Activated T-helper 2 cell treated with anti-CD3 and anti-CD28 coated beads, Interferon-gamma antibody, Interleukin-2, Interleukin-4, amounts not matched to agents 10 μg/mL and 5 μg/mL and 100 μg/mL, durations not matched to agents 14 hours and 24 hours and 36 hours (primary cell): ENCODE data around the gene DPEP1. TPM values are rescaled to one million over a fixed set of nuclear protein-coding genes. Genes with fewer than 3 reads are reported as not detected.
"Not testable (repeated sequence)": the region's sequence is repeated elsewhere in the genome, so short reads cannot be mapped to it uniquely, and the experiment has no call there.

Experiments
- DNase-seq: peaks from one replicate; pipeline ENCODE4 v3.0.0; 2021; ENCODE audit warnings: low spot score
- H3K27ac Mint-ChIP-seq: one replicate; pipeline ENCODE4 v1.8.0; 2021; ENCODE audit warnings: mixed read lengths
- H3K27me3 Mint-ChIP-seq: one replicate; pipeline ENCODE4 v1.8.0; 2021; ENCODE audit warnings: low read depth, mixed read lengths
- H3K36me3 Mint-ChIP-seq: one replicate; pipeline ENCODE4 v1.8.0; 2021; ENCODE audit warnings: low read depth, mixed read lengths
- H3K4me1 Mint-ChIP-seq: one replicate; pipeline ENCODE4 v1.8.0; 2021; ENCODE audit warnings: low read depth, mixed read lengths
- H3K4me3 Mint-ChIP-seq: one replicate; pipeline ENCODE4 v1.8.0; 2021; ENCODE audit warnings: low read depth, mild to moderate bottlenecking, moderate library complexity, mixed read lengths
- H3K9me3 Mint-ChIP-seq: one replicate; pipeline ENCODE4 v1.8.0; 2021; ENCODE audit warnings: mixed read lengths
- intact Hi-C: fragments of 100-400 bp; cut with micrococcal nuclease; formaldehyde crosslinking; loops from one replicate; pipeline ENCODE4 v1.15.1; 2023
- total RNA-seq: library from RNA; stranded (reverse); gene quantifications from 2 replicates; pipeline ENCODE4 v1.2.3, GENCODE V29; 2022

DPEP1 gene
- total RNA-seq, 1 donor from 2014 or later, result not detected

DNA sequence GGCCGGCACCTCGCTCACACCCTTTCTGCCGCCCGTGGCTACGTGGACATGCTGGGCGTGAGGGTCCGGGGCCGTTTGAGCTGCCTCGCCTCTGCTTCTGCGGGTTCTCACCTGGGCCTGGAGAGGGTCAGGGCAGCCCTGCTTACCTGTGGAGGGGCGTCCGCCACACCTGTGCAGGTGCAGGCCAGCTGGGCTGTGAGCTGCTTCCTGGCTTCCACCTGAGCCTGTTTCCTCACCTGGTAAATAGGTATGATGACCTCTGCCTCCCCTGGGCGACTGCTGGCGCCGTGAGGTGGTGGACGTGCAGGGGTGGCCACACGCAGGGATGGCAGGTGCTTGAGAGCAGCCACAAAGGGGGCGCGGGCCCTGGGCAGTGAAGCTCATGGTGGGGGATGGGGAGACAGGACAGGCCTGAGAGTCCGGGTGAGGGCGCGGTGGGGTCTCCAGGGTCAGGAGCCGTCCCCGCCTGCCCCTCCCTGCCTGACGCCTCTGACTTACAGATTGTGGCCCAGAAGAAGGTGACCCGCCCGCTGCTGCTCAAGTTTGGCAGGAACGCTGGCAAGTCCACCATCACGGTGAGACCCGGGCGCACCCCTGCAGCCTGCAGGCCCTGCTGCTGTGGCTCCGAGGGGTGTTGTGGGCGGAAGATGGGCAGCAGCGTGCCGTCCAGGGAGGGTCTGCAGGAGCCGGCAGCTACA lies 30.1 kb upstream of the DPEP1 start:
- H3K4me1 Mint-ChIP-seq, result no peaks in the 10 kb centered on the region
- no peaks in the 10 kb centered on the region for H3K9me3 Mint-ChIP-seq
- DNase-seq, result no peak
- H3K36me3 Mint-ChIP-seq, result no peaks in the 10 kb centered on the region
- peaks cover under 1% of the 10 kb centered on the region for H3K27me3 Mint-ChIP-seq
- H3K27ac Mint-ChIP-seq, result no peak overlapping the region
- intact Hi-C loops, result no loop called here
- H3K4me3 Mint-ChIP-seq, result no peak overlapping the region

DNA sequence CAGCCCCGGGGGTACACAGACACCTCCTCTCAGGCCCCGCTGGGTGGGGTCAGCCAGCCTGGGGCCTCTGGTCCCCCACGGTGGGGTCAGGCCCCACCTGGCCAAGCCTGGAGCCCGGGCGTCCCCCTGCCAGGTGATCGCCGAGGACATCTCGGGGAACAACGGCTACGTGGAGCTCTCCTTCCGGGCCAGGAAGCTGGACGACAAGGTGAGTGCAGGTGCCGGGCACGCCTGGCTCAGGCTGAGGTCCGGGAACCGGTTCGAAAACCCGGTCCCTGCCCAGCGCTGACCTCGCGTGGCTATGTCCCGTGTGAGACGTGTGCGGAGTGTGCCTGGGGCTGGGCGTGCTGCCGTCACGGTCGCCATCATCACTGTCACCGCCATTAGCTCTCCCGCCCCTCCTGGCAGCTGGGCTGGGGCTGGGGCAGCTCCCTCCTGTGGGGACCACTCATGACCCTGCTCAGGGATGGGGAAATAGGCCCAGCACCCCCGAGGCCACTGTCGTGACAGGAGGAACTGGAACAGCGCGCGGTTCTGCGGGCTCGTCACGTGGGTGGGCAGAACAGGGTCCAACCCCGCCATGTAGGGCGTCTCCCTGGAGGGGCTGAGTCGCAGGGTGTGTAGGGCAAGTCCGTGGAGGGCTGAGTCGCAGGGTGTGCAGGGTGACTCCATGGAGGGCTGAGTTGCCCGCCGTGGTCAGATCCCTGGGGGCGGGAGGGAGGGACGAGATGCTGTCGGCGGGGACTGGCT lies 29.4 kb upstream of the DPEP1 start:
- no peaks in the 10 kb centered on the region for H3K27me3 Mint-ChIP-seq
- no peaks in the 10 kb centered on the region for H3K36me3 Mint-ChIP-seq
- no peaks in the 10 kb centered on the region for H3K4me1 Mint-ChIP-seq
- intact Hi-C loops, result no loop called here
- H3K27ac Mint-ChIP-seq, result no peak overlapping the region
- no peak for DNase-seq
- H3K9me3 Mint-ChIP-seq, result no peaks in the 10 kb centered on the region
- H3K4me3 Mint-ChIP-seq, result no peak overlapping the region

DNA sequence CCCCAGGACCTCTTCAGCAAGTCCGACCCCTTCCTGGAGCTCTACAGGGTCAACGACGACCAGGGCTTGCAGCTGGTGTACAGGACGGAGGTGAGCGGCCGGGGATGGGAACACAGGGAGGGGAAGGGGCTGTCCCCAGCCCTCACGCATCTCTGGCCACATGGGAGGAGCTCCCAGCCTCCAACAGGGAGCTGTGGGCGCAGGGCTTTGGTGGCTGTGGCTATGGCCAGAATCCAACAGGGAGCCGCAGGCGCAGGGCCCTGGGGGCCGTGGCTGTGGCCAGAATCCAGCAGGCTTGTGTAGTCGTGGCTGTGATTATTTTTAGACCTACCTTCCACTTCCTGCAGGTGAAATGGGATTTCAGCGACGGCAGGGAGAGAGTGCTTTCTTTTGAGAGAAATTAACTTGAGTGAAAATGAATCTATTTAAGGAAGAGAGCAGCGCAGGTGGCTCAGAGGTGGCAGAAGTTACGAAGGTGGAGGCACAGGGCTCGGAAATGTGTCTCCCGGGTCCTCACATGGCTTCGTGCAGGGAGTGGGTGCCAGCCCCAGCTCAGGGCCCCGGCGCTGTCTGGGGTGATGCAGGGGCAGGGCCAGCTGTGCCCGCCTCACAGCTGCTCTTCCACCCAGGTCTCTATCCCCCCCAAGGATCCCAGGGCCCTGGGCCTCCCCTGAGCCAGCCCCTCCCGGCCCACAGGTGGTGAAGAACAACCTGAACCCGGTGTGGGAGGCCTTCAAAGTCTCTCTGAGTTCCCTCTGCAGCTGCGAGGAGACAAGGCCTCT lies 28.5 kb upstream of the DPEP1 start:
- Mint-ChIP-seq H3K4me3 (no peak overlapping the region), H3K4me1 (no peaks in the 10 kb centered on the region), H3K9me3 (no peaks in the 10 kb centered on the region), H3K27me3 (no peaks in the 10 kb centered on the region), H3K27ac (no peak overlapping the region), H3K36me3 (no peaks in the 10 kb centered on the region)
- intact Hi-C loops, result no loop called here
- no peak for DNase-seq

DNA sequence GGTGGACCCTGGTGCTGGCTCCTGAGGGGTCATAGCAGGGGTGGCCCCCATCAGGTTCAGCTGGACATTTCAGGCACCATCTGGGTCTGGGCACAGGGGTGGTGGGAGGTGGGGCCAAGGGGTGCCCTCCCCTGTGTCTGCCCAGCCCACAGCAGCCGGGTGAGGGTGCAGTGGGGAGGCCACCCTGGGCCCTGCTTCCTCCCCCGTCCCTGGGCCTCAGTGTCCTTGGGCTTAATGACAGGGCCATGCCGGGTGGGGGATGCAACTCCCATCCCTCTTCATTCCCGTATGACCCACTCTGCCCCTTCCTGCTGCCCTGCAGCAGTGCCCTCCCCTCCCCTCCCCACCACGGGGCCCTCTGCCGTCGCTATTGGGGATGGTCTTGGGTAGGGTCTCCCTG lies 27.2 kb upstream of the DPEP1 start:
- intact Hi-C loops, result no loop called here
- Mint-ChIP-seq H3K36me3 (no peaks in the 10 kb centered on the region), H3K27me3 (no peaks in the 10 kb centered on the region), H3K9me3 (no peaks in the 10 kb centered on the region), H3K4me3 (no peak overlapping the region), H3K4me1 (no peaks in the 10 kb centered on the region), H3K27ac (no peak overlapping the region)
- DNase-seq, result no peak

DNA sequence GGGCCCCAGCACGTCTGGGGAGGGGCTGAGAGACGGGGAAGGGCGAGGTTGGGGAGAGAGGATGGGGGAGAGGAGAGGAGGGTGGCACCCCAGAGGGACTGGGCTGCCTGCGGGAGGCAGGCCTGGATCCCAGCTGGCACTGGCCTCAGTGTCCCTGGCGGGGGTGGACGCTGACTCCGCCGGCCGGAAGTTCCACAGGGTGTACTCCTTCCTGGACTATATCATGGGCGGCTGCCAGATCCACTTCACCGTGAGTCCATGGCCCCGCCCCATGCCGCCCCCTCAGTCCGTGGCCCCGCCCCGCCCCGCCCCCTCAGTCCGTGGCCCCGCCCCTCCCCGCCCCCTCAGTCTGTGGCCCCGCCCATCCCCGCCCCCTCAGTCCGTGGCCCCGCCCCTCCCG lies 26.6 kb upstream of the DPEP1 start:
- Mint-ChIP-seq H3K9me3 (no peaks in the 10 kb centered on the region), H3K4me3 (no peak overlapping the region), H3K4me1 (no peaks in the 10 kb centered on the region), H3K27ac (no peak overlapping the region), H3K36me3 (no peaks in the 10 kb centered on the region), H3K27me3 (no peaks in the 10 kb centered on the region)
- DNase-seq, result no peak
- intact Hi-C loops, result no loop called here

DNA sequence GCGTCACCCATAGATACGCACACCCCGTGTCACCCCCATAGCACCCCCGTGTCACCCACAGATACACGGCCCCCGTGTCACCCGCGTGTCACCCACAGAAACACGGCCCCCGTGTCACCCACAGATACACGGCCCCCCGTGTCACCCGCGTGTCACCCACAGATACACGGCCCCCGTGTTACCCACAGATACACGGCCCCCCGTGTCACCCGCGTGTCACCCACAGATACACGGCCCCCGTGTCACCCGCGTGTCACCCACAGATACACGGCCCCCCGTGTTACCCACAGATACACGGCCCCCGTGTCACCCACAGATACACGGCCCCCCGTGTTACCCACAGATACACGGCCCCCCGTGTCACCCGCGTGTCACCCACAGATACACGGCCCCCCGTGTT lies 25.8 kb upstream of the DPEP1 start:
- DNase-seq, H3K4me3 Mint-ChIP-seq, intact Hi-C loops, H3K9me3 Mint-ChIP-seq, H3K27me3 Mint-ChIP-seq, H3K36me3 Mint-ChIP-seq, H3K27ac Mint-ChIP-seq, H3K4me1 Mint-ChIP-seq: not testable (repeated sequence)

DNA sequence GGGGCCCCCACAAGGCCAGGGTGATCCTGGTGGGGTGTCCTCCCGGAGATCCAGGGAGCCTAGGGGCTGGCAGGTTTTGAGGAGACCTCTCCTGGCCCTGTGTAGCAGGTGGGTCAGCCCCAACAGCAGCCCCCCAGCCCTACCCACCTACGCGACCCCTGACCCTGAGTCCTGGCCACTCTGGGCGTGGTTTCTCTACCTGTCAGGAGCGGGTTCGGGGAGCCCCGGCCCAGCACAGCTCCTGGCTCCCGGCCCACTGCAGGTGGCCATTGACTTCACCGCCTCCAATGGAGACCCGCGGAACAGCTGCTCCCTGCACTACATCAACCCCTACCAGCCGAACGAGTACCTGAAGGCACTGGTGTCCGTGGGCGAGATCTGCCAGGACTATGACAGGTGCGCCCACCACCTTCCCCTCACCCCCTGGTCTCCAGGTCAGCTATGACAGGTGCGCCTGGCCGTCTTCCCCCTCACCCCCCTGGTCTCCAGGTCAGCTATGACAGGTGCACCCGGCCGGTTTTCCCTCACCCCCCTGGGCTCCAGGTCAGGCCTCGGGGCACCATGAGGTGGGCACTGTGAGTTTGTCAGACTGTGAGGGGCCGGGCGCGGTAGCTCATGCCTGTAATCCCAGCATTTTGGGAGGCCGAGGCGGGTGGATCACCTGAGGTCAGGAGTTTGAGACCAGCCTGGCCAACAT lies 24.9 kb upstream of the DPEP1 start:
- no peak overlapping the region for H3K4me3 Mint-ChIP-seq
- no peak overlapping the region for H3K27ac Mint-ChIP-seq
- no peaks in the 10 kb centered on the region for H3K9me3 Mint-ChIP-seq
- intact Hi-C loops, result no loop called here
- peaks cover under 1% of the 10 kb centered on the region for H3K4me1 Mint-ChIP-seq
- no peaks in the 10 kb centered on the region for H3K27me3 Mint-ChIP-seq
- DNase-seq, result no peak
- no peaks in the 10 kb centered on the region for H3K36me3 Mint-ChIP-seq

DNA sequence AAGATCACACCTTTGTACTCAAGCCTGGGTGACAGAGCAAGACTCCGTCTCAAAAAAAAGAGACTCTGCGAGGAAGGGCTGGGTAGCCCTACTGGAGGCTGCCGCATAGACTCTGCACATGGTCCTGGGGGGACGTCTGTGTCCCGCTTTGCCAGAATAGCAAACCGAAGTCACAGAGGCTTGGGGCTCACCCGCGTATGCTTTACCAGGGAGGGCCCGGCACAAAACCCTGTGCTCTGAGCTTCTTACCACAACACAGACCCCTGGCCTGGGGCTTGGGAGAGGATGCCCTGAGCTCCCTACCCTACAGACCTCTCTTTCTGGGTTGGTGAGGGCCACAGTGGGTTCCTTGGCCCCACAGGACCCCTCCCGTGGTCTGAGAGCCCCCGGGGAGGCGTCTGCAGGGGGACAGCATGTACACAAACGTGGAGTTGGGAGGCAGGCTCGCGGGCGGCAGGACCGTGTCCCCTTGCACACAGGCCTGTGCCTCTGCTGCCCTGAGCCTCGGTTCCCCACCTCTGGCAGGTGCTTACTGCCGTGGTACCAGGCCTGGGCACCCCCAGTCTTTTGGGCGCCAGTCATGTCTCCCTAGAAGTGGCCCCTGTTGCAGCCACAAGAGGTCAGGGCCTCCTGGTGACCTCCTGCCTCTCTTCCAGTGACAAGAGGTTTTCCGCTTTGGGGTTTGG lies 24.1 kb upstream of the DPEP1 start:
- no peaks in the 10 kb centered on the region for H3K27me3 Mint-ChIP-seq
- no peak for DNase-seq
- no peaks in the 10 kb centered on the region for H3K36me3 Mint-ChIP-seq
- intact Hi-C loops, result no loop called here
- no peak overlapping the region for H3K27ac Mint-ChIP-seq
- H3K4me1 Mint-ChIP-seq, result peaks cover 8% of the 10 kb centered on the region
- H3K9me3 Mint-ChIP-seq, result no peaks in the 10 kb centered on the region
- H3K4me3 Mint-ChIP-seq, result no peak overlapping the region

DNA sequence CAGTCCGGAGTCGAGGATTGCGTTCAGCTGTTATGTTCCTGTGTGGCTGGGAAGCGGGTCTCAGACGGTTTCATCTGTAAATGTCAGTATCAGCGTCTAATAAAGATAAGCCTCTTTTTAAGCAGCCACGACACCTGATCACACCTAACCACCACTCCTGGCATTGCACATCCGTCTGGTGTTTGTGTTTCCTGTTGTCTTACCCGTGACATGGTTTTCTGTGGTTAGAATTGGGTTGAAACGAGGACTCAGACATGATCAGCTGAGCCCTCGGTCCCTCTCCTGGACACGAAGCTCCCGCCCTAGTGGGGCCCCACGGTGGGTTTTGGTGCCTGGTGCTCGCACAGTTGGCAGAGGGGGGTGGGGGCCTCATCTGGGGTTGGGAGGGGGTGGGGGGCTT lies 19.6 kb upstream of the DPEP1 start:
- intact Hi-C loops, result no loop called here
- H3K4me1 Mint-ChIP-seq, result peaks cover 8% of the 10 kb centered on the region
- no peak for DNase-seq
- no peaks in the 10 kb centered on the region for H3K36me3 Mint-ChIP-seq
- H3K9me3 Mint-ChIP-seq, result no peaks in the 10 kb centered on the region
- H3K27ac Mint-ChIP-seq, result no peak overlapping the region
- H3K27me3 Mint-ChIP-seq, result no peaks in the 10 kb centered on the region
- H3K4me3 Mint-ChIP-seq, result no peak overlapping the region

DNA sequence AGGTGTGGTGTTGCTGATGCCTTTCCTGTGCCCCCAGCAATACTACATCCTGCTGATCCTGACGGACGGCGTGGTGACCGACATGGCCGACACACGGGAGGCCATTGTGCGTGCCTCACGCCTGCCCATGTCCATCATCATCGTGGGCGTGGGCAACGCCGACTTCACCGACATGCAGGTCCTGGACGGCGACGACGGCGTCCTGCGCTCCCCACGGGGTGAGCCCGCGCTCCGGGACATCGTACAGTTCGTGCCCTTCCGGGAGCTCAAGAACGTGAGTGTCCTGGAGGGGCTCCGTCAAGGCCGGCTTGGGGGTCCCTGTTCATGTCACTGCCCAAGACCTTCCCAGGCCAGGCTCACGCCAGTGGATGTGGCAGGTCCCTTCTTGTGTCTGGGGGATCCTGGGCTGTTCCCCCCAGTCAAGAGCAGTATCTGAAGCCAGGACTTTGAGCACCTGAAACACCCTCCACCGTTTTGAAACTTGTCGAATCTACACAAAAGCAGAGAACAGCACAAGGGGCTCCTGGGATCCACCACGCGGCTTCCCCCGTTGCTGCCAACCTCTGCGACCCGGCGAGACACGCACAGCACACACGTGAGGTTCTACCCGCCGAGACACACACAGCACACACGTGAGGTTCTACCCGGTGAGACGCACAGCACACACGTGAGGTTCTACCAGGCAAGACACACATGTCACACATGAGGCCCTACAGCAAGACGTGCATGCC lies 17.9 kb upstream of the DPEP1 start:
- intact Hi-C loops, result no loop called here
- H3K4me3 Mint-ChIP-seq, result no peak overlapping the region
- peaks cover 8% of the 10 kb centered on the region for H3K4me1 Mint-ChIP-seq
- H3K27ac Mint-ChIP-seq, result no peak overlapping the region
- no peaks in the 10 kb centered on the region for H3K9me3 Mint-ChIP-seq
- no peak for DNase-seq
- H3K36me3 Mint-ChIP-seq, result no peaks in the 10 kb centered on the region
- no peaks in the 10 kb centered on the region for H3K27me3 Mint-ChIP-seq

DNA sequence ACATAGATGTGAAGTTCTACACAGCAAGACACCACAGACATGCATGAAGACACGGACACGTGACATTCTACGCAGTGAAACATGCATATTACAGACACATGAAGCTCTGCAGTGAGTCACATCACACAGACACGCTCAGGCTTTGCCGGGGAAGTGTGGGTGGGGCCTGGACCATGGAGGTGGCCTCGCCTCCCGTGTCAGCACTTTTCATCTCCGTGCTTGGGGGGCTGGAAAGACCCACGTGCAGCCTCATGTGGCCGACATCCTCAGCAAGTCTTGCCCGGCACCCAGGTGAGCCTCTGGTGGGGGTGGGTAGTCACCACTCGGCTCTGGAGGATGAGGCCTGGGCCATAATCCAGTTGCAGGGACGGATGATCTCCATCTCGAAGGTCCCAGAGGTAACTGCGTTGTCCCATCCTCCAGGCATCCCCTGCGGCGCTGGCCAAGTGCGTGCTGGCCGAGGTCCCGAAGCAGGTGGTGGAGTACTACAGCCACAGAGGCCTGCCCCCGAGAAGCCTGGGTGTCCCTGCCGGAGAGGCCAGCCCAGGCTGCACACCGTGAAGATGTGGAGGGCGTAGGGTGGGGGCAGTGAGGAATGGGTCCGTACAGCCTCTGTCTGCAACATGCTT lies 17.3 kb upstream of the DPEP1 start:
- intact Hi-C loops, result no loop called here
- Mint-ChIP-seq H3K4me1 (peaks cover 8% of the 10 kb centered on the region), H3K36me3 (no peaks in the 10 kb centered on the region), H3K27me3 (no peaks in the 10 kb centered on the region), H3K9me3 (no peaks in the 10 kb centered on the region), H3K27ac (no peak overlapping the region), H3K4me3 (no peak overlapping the region)
- DNase-seq, result no peak
